EL (cell line): ENCODE data around the gene SLC30A3.

Experiments
- DNase-seq: peaks from one replicate; pipeline ENCODE4 v3.0.0-alpha.2; 2016

Gene SLC30A3

GRCh38 chr2:27256855-27257454, 5.9 kb downstream of the SLC30A3 start:
- no peak for DNase-seq

GRCh38 chr2:27255660-27256059, 7.2 kb downstream of the SLC30A3 start:
- peak; percentile 49 for DNase-seq

GRCh38 chr2:27255187-27255586, 7.7 kb downstream of the SLC30A3 start:
- DNase-seq, result no peak

- DNase-seq, result no peak
These were observed 11.1 kb downstream of the SLC30A3 start for GRCh38 chr2:27251766-27252165.

- no peak for DNase-seq
These were observed 12.0 kb downstream of the SLC30A3 start for GRCh38 chr2:27250652-27251379.

GRCh38 chr2:27249891-27250651, 12.8 kb downstream of the SLC30A3 start:
- peak; percentile 44 for DNase-seq

- DNase-seq, result no peak
These were observed 13.5 kb downstream of the SLC30A3 start for GRCh38 chr2:27249159-27249890.

GRCh38 chr2:27247893-27248292, 15.0 kb downstream of the SLC30A3 start:
- DNase-seq, result no peak

GRCh38 chr2:27245626-27246025, 17.2 kb downstream of the SLC30A3 start:
- no peak for DNase-seq

- DNase-seq, result no peak
These were observed 17.7 kb downstream of the SLC30A3 start for GRCh38 chr2:27245116-27245515.

- DNase-seq, result no peak
These were observed 19.3 kb downstream of the SLC30A3 start for GRCh38 chr2:27243391-27244130.

- DNase-seq, result no peak
These were observed 20.3 kb downstream of the SLC30A3 start for GRCh38 chr2:27242614-27242951.

GRCh38 chr2:27241761-27242613, 20.9 kb downstream of the SLC30A3 start:
- no peak for DNase-seq

GRCh38 chr2:27240406-27240805, 22.4 kb downstream of the SLC30A3 start:
- DNase-seq, result no peak

- DNase-seq, result no peak
These were observed 23.9 kb downstream of the SLC30A3 start for GRCh38 chr2:27238976-27239375.

GRCh38 chr2:27237341-27237945, 25.4 kb downstream of the SLC30A3 start:
- no peak for DNase-seq

- no peak for DNase-seq
These were observed 26.2 kb downstream of the SLC30A3 start for GRCh38 chr2:27236626-27237025.

- no peak for DNase-seq
These were observed 26.7 kb downstream of the SLC30A3 start for GRCh38 chr2:27236136-27236535.

GRCh38 chr2:27233341-27233740, 29.5 kb downstream of the SLC30A3 start:
- no peak for DNase-seq

- no peak for DNase-seq
These were observed 30.9 kb downstream of the SLC30A3 start for GRCh38 chr2:27231921-27232320.

- no peak for DNase-seq
These were observed 35.3 kb downstream of the SLC30A3 start for GRCh38 chr2:27227501-27227900.
